ENCODE measurements around the gene CLUH.
"Not testable (repeated sequence)": the region's sequence is repeated elsewhere in the genome, so short reads cannot be mapped to it uniquely, and the experiment has no call there.

Gene CLUH

DNA sequence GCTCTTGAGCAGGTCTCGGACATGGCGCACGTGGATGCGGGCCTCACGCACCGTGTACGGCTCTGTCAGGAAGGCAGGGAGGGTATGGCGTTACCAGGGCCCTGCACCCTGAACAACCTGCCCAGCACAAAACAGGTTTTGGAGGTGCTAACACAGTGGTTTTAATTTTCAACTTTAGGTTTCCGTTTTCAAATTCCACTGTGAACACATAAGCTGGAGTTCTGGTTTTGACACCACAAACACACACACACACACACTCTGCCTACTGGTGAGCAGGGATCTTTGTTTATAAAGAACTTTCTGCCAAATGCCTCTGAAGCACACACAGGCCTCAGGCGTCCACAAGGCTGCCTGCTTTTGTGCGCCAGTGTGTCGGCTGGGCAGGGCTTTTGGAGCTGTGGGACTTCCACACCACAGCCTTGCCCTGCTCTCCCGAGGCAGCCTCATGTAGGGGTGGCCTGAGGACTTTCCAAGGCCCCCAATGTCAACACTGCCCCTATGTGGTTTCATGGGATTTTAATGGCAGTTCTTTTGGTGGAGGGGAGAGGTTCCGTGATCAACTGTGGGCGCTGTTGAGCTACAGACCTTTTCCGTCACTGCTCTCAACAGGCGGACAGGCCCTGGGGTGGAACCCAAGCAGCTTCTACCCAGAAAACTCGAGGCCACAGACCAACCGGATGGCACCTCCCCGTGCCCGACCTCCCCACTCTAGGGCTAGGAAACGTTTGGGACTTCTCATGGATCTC, 9.4 kb downstream of the CLUH start:
- no peak for DNase-seq (ENCODE audit: low read depth)

GRCh38 chr17:2701161-2701995, 10.2 kb downstream of the CLUH start:
- no peak for DNase-seq (ENCODE audit: low read depth)

DNA sequence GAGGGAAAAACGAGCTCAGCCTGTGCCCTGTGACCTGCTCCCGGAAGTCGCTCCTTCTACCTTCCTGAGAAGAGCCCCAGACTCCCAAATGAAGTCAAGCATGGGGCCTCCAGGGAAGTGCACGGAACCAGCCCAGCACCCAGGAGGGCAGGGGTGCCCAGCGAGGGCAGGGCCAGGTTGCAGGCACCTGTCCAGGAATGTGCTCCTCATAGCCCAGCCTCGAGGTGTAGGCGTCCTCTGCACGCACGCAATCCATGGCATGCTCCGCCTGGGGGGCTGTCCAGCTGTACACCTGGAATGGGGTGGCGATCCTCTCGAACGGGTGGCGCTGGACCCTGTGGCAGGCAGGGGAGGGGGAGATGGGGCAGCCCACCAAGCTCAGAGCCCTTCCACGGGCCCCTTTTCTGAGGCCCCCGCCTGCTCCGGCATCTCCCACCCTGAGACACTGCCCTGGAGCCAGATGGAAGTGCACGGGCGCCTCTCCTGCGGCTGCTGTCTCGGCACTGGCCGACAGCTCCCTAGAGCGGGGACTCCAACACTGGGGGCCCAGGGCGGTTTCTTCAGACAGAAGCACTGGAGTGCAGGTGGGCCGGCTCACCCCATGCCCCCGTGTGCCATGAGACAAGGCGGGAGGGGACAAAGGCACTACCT, 10.9 kb downstream of the CLUH start:
- no peak for DNase-seq (ENCODE audit: low read depth)

- no peak for DNase-seq (ENCODE audit: low read depth)
These were observed 11.5 kb downstream of the CLUH start for GRCh38 chr17:2700030-2700490.

DNA sequence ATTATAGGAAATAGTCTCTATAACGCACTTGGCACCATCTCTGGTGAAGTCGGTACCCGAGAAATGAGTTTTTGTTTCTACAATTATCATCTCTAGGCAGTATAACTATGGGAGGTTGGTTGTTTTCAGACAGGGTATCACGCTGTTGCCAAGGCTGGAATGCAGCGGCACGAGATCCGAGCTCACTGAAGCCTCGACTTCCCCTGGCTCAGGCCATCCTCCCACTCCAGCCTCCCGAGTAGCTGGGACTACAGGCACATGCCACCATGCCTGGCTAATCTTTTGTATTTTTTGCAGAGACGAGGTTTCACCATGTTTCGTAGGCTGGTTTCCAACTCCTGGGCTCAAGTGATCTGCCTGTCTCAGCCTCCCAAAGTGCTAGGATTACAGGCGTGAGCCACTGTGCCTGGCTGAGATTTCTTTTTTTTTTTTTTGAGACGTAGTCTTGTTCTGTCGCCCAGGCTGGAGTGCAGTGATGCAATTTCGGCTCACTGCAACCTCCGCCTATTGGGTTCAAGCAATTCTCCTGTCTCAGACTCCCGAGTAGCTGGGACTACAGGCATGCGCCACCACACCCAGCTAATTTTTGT, 12.3 kb downstream of the CLUH start:
- DNase-seq (ENCODE audit: low read depth) = not testable (repeated sequence)

- DNase-seq (ENCODE audit: low read depth) = no peak
These were observed 13.9 kb downstream of the CLUH start for GRCh38 chr17:2697611-2698162.

GRCh38 chr17:2695961-2696760, 15.4 kb downstream of the CLUH start:
- no peak for DNase-seq (ENCODE audit: low read depth)

DNA sequence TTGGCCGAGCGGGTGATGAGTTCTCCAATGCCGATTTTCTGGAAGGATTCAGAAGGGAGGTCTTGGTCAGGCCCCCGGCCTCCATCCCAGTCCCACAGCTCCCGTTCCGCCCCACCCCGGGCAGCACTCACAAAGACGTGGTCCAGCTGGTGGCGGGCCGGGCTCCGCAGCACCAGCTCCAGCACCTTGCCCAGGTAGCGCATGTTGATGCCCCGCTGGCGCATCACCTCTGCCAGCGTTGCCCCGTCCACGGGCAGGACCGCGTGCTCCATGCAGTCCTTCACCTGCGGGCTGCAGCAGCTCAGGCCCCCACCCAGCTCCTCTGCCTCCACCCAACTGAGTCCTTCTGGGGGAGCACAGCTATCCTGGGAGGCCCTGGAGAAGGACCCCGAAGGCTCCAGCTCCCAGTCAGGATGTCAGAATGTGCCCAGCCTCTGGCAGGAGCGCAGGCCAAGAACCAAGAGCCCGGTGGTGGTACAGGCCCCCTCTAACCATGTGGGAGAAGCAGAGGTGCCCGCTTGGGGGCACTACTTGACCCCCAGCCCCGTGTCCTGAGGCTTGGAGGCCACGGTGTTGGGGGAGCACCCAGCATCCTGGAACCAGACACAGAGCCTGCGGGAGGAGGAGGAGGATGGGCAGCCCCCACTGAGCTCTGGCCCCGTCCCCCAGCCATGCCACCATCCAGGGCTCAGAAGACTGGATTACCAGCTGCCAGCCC, 16.2 kb downstream of the CLUH start:
- DNase-seq (ENCODE audit: low read depth) = no peak

DNA sequence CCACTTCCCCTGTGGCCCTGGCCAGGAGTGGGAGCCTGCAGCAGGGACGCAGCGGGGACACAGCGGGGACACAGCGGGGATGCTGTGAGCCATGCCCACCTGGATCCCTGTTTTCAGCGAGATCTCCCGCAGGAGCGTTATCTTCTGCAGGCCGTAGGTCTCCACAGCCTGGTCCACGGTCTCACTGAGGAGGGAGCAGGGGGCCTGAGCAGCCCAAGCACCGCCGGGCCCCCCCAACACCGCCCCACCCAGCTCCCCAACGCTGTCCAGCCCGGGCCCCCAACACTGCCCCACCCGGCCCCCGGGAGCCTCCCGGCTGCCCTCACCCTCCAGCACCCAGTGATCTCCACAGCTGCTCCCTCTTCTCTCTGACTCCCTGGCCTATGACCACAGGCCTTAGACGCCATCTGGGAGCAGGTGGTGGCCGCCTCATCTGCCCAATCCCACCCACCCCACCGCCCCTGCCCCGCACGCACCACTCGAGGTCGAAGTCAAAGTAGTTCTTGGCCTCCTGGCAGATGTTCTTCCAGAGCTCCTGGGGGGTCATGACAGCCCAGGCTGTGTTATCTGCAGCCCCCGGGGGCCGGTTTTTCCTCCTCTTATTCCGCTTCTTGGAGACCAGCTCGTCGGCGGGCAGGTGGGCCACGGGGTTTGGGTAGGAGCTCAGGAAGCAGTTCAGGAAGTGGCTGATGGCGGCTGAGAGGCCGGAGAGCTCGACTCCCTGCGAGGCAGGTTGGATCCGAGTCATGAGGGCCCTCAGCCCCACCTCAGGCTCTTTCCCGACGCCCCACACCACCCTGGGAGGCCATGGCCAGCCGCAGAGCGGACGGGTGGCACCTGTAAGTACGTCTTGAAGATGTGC, 17.0 kb downstream of the CLUH start:
- DNase-seq (ENCODE audit: low read depth) = no peak

- DNase-seq (ENCODE audit: low read depth) = no peak
These were observed 17.8 kb downstream of the CLUH start for GRCh38 chr17:2693561-2694380.

GRCh38 chr17:2692781-2693135, 18.8 kb downstream of the CLUH start:
- no peak for DNase-seq (ENCODE audit: low read depth)

GRCh38 chr17:2691965-2692780, 19.4 kb downstream of the CLUH start:
- no peak for DNase-seq (ENCODE audit: low read depth)

GRCh38 chr17:2691069-2691871, 20.3 kb downstream of the CLUH start:
- no peak for DNase-seq (ENCODE audit: low read depth)

GRCh38 chr17:2690165-2691068, 21.1 kb downstream of the CLUH start:
- DNase-seq (ENCODE audit: low read depth) = no peak

GRCh38 chr17:2689411-2690164, 22.0 kb downstream of the CLUH start:
- DNase-seq (ENCODE audit: low read depth) = no peak

Measured in stimulated activated CD8-positive, alpha-beta memory T cell treated with anti-CD3 and anti-CD28 coated beads, Interleukin-12 subunit alpha, Interleukin-12 subunit beta, amount 100 ng/mL, for 4 hours (primary cell).